HG03521 (cell line): ENCODE measurements around the gene ATAD3B.
"Not testable (repeated sequence)": the region's sequence is repeated elsewhere in the genome, so short reads cannot be mapped to it uniquely, and the experiment has no call there.

Experiments
- ATAC-seq: cut with Tn5 transposase; IDR thresholded peaks from one replicate; pipeline ENCODE4 v1.9.1; 2021; ENCODE audit warnings: mild to moderate bottlenecking, moderate library complexity; ENCODE audit not compliant: unreplicated experiment

Gene ATAD3B, protein sequence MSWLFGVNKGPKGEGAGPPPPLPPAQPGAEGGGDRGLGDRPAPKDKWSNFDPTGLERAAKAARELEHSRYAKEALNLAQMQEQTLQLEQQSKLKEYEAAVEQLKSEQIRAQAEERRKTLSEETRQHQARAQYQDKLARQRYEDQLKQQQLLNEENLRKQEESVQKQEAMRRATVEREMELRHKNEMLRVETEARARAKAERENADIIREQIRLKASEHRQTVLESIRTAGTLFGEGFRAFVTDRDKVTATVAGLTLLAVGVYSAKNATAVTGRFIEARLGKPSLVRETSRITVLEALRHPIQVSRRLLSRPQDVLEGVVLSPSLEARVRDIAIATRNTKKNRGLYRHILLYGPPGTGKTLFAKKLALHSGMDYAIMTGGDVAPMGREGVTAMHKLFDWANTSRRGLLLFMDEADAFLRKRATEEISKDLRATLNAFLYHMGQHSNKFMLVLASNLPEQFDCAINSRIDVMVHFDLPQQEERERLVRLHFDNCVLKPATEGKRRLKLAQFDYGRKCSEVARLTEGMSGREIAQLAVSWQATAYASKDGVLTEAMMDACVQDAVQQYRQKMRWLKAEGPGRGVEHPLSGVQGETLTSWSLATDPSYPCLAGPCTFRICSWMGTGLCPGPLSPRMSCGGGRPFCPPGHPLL

DNA sequence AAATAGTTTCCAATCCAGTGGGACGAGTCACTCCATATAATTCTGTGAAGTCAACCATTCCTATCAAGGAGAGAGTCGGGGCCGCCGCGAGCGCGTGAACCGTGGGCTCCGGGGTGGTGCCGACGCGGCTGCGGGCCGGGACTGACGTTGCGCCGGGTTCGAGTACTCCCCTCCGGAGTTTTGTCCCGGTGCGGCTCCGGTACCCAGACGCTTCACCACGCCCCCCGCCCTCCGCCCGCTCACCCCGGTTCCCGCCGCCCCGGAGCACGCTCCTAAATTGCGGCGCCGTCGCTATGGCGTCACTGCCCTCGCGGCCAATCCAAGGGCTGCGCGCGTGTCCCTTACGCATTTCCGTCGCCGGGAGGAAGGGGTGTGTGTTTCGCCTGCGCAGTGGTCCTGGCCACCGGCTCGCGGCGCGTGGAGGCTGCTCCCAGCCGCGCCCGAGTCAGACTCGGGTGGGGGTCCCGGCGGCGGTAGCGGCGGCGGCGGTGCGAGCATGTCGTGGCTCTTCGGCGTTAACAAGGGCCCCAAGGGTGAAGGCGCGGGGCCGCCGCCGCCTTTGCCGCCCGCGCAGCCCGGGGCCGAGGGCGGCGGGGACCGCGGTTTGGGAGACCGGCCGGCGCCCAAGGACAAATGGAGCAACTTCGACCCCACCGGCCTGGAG is at the start of gene ATAD3B:
Gene ATAD3B (plus strand): TSS at position 377 of the 664 bp plus-strand sequence. CDS start 120 bp downstream, at position 497.
- peak; percentile 94 for ATAC-seq

DNA sequence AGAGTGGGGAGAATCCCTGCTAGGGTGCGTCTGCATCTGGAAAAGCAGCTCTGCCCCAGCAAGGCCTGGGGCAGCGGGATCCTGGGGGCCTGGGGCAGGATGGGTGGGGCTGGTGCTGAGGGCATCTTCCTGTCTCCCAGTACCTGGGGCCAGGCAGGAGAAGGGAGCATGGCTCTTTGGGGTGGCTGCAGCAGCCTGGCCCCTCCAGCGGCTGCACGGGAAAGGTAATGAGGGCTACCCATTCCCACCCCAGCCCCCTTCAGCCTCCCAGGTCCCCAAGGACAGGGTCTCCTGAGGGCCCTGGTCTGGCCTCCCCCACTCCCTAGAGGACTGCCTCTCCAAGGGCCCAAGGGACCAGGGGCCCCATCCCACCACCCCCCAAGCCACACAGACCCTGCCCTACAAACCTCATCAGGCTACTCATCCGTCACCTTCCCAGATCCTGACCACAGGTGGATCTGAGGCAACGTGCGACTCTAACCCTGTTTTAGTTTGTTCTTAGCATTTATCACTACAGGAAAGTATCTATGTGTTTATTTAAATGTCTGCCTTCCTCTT is 49.6 kb upstream of the ATAD3B start:
- no peak for ATAC-seq

DNA sequence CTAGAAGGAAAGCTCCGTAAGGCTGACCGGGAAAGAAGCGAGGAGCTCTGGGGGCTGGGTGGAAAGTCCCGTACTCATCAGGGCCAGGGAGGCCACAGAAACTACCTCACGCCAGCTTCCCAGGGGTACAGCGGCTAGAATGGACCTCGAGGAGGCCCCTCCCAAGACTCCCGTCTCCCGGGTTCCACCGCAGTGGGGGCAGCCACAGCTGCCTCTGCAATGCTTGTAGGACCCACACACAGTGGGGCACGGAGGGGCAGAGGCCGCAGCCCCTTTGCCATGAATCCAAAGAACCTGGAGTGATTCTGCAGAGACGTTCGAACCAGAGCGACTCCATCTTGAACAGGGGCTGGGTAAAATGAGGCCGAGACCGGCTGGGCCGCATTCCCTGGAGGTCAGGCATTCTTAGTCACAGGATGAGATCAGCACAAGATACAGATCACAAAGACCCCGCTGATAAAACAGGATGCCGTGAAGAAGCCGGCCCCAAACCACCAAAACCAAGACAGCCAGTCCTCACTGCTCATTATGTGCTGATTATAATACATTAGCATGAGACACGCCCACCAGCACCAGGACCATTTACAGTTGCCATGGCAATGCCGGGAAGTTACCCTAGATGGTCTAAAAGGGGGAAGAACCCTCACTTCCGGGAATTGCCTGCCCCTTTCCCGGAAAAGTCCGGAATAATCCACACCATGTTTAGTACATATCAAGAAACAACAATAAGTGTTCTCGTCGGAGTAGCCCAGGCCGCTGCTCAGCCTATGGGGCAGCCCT is 48.9 kb upstream of the ATAD3B start:
- ATAC-seq, result no peak

DNA sequence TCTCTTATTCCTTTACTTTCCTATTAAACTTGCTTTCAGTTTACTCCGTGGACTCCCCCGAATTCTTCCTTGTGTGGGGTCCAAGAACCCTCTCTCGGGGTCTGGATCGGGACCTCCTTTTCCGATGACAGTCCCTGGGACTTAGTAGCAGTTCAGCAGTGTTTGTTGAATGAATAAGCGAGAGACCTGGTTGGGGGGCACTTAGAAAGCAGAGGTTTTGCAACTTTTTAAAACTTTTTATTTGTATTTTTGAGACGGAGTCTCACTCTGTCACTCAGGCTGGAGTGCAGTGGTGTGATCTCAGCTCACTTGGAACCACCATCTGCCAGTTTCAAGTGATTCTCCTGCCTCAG is 48.3 kb upstream of the ATAD3B start:
- no peak for ATAC-seq

DNA sequence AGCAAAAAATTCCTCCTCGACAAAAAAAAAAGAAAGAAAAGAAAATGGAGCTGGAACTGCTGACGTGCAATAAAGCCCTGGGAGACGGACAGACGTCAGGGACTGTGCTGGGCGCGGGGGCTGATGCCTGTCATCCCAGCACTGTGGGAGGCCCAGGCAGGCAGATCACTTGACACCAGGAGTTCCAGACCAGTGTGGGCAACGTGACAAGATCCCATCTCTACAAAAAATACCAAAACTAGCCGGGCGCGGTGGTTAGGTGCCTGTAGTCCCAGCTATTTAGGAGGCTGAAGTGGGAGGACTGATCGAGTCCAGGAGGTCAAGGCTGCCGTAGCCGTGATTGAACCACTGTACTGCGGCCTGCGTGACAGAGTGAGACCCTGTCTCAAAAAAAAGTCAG is 46.9 kb upstream of the ATAD3B start:
- ATAC-seq, result no peak

DNA sequence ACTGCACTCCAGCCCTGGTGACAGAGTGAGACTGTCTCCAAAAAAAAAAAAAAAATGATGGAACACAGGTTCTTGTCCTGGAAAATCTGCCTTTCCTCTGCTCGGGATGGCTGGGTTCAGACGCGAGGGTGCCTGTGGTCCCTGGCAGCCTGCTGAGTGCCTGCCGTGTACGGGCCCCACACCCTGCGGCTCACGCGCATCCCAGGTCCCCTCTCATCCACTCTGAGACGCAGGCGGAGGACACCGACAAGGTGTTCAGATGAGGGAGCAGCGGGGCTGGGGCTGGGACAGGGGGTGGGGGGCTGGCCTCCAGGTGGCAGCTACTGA is 46.2 kb upstream of the ATAD3B start:
- no peak for ATAC-seq

DNA sequence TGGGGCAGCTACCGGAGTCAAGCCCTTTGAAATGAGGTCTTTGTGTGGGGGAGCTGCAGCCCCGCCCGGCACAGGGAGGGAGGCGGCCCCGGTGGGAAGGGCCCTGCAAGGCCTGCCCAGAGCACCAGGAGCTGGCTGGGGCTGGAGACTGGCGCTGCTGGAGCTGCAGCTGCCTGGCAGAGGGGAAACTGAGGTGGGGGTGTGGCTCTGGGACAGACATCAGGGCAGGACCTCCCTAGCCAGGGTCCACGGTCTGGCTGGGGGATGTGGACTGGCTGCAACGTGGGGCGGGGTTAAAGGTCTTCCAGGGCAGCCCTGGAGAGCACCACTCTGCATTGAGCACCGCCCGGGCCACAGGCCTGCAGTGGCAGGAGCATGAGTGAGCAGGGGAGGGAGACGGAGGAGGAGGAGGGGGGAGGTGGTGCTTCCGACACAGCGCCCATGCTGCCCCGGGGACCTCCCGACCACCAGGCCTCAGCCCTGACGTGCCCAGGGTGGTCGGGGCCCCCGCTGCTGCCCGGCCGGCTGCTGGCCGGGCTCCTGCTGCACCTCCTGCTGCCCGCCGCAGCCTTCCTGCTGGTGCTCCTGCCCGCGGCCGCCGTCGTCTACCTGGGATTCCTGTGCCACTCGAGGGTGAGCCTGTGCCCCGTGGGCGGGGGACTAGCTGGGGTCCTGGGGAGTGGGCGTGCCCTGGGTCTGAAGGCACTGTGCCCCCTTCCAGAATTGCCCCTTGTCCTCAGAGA is 45.6 kb upstream of the ATAD3B start:
- ATAC-seq, result no peak

DNA sequence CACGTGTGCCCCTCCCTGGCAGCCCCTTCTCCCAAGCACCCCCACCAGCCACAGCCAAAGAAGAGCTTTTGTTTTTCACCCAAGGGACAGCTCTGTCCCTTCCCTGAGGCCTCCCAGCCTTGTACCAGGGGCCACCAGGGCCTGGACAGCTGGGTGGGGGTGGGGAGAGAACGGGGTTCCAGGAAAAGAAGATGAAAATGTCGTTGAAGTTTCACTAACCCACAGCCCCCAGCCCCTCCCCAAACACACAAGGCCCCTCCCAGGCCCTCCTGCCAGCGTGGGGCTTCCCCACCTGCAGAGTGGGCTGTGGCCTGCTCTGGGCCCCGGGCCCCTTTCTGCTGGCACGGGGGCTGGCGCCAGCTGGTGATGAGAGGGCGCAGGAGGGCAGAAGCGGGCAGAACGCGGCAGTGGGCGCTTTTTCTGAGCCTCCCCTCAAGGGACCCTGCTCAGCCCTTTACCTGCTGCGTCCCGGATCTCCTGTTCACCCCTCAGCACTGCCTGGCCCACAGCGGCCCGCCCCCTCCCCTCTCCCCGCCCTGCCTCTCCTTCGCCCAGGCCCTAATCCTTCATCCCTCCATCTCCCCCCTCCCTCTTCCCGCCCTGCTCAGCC is 45.0 kb upstream of the ATAD3B start:
- ATAC-seq, result no peak

DNA sequence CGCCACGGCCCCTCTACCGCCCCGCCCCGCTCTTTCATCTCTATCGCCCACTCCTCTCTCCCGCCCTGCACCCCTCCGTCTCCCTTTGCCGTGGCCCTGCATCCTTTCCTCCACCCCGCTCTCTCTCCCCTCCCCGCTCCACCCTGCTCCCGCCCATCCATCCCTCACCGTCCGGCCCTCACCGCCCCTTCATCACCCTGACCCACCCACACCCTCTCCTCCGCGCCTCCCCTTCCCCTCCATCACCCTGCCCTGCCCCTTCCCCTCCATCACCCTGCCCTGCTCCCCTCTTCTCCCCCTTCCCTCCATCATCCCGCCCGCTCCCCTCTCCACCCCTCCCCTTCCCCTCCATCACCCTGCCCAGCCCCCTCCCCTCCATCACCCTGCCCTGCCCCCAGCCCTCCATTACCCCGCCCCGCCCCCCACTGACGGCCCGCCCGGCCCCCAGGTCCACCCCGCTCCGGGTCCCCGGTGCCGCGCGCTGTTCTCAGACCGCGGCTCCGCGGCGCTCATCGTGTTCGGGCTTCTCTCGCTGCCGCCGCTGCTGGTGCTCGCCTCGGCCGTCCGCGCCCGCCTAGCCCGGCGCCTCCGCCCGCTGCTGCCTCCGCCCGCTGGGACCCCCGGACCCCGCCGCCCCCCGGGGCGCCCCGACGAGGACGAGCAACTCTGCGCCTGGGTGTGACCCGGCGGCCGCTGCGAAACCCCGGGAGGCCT is 44.3 kb upstream of the ATAD3B start:
- no peak for ATAC-seq

DNA sequence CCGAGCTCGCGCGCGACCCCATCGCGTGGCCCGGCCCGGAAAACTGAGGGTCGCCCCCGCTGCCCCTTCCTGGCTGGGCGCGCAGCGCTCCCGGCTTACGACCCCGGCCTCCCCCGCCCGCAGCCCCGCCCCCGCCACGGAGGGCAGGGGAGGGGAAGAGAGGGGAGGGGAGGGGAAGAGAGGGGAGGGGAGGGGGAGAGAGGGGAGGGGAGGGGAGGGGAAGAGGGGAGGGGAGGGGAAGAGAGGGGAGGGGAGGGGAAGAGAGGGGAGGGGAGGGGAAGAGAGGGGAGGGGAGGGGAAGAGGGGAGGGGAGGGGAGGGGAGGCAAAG is 43.8 kb upstream of the ATAD3B start:
- ATAC-seq, result no peak

DNA sequence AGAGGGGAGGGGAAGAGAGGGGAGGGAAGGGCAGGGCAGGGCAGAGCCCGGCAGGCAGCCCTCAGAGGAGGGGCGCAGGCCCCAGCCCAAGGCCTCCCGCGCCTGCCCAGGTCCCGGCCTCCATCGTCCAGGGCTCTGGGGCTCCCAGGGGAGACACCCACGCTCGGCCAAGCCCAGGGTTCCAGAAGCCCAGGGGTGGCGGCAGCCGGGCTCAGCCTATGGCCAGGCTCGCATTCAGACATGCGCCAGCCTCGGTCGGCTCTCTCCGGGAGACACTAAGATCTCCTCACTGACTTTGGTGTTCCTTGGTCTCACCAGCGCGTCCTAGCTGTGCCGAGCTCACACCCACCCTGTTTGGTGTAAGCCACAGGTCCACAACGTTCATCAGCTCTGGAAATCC is 43.4 kb upstream of the ATAD3B start:
- no peak for ATAC-seq

DNA sequence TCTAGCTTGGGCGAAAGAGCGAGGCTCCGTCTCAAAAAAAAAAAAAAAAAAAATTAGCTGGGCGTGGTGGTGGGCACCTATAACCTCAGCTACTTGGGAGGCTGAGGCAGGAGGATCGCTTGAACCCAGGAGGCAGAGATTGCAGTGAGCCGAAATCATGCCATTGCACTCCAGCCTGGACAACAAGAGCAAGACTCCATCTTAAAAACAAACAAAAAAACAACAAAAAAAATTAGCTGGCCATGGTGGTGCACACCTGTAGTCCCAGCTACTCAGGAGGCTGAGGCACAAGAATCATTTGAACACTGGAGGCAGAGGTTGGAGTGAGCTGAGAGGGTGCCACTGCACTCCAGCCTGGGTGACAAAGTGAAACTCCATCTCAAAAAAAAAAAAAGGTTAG is 42.6 kb upstream of the ATAD3B start:
- ATAC-seq, result not testable (repeated sequence)

DNA sequence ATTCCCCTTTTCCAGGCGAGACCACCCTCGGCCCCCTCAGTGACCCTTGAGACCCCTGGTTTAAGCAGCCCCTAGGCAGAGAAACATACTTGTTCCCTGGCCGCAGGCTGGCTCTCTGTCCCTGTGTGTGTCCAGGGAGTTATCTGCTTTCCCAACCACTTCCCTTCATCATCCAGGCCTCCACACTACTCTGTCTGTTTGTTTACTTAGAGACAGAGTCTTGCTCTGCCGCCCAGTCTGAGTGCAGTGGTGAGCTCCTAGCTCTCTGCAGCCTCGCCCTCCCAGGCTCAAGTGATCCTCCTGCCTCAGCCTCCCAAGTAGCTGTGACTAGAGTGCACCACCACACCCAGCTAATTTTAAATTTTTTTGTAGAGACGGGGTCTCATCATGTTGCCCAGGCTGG is 41.9 kb upstream of the ATAD3B start:
- no peak for ATAC-seq

DNA sequence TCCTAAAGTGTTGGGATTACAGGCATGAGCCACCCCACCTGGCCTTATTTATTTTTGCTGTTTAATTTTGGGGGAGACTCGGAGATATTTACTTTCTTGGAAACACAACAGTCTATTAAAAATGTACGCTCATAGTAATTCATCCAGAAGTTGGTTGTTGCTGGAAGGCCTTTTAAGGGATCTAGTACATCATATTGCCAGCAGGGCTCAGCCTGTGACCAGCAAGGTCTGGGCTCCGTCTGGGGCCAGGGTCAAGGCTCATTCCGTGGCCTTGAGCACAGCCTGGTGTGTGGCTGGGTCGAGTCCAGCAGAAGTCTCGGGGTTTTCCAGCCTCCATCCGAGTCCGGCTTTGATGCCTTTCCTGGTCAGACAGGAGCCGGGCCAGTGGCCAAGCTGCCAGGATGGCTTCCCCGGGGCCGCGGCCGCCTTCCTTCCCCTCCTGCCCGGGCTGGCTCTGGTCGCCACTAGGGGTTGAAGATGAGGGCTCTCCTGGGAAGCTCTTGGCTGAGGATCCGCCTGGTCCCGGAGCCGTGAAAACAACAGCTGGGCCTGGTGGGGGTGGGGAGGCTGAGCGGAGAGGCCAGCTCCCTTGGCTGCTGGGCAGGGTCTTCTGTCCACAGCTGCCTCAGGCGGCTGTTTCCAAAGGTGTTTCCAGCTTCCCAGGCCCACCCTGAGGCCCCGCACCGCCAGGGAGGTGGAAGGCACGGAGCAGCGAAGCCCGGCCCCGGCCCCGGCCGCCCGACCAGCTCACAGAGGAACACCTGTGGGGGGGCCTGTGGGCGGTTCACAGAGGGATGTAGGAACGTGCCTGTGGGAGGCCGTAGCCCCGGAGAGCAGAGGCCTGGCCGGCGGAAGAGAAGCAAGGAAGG is 41.2 kb upstream of the ATAD3B start:
- no peak for ATAC-seq

DNA sequence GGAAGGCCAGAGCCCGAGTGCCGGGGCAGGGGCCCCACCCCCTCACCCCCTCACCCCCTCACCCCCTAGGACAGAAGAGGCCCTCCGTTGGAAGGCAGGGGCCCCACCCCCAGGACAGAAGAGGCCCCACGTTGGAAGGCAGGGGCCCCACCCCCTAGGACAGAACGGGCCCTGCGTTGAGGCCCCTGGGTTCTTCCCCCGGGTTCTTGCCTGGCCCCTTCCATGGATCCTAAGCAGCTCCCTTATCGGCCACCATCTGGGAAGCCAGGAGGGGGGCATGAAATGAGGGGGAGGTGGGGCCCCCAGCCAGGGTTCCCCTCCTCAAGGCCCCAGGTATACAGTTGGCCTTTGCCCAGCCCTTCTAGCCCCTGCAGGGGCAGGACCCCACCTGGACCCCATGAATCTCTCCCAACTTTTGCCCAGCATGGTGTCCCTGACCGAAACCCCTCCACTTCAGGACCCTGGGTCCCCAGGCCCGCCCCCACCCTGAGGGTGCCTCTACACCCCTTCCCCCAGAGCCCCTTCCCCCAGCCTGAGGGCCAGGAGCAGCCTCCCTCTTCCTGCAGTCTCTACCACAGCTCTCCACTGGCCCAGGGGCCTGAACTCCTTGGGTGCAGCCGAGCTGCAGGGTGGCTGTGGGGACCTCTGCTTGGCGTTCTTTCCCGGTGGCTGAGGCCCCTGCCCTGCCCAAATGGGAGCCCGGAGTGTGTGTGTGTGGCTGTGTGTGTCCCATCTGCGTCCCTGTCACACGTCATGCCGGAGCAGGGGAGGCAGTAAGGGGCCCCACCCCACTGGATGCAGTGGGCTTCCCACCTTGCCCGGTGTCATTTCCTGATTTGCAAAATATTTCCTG is 40.3 kb upstream of the ATAD3B start:
- no peak for ATAC-seq

DNA sequence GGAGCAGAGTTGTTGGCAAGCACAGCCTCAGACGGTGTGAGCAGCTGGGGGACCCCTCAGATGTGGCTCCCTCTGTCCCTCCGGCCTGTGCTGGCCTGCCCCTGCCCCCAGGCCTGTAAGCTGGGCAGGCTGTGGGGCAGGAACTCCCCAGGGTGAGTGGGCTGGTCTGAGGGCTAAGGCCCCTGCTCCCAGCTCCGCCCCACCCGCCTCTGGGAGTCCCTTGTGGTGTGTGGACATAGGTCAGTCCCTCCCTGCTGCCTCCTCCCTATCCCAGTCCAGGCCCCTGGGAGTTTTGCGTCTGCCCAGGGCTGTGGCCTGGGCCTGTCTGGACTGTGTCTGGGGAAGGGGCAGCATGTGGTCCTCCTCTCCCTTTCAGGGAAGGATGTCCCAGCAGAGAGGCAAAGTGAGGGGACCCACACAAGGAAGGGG is 39.7 kb upstream of the ATAD3B start:
- no peak for ATAC-seq

DNA sequence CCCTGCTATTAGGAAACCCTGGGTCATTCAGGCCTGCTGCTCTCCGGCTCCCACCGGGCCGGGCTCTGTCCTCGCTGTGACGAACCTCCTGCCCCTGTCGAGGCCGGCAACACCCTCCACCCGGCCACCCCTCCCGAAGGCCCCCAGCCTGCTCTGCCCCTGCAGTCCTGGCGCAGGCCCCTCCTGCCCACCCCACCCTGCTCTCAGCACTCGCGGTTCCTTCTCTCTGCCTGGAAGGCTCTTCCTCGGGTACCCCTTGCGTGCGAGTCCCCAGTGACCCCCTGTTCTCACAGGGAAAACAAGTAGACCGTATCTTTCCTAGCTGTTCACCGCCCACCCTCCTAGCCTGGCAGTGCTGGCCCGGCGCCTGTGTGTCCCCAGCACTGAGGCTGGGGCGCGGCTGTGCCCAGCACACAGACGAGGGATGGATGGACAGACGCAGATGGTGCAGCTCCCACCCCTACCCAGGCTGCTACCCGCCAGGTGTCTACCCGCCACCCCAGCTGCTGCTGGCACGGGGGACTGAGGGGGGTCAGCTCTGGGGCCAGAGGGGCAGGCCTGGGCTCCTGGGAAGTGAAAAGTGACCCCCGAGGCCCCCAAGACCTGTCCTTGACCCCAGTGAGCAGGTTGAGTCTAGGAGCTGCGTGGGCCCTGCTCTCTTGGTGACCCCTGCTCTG is 39.2 kb upstream of the ATAD3B start:
- ATAC-seq, result no peak
